Endothelial cell of umbilical vein (primary cell): ENCODE results near the gene EXOC6B. TPM values are rescaled to one million over a fixed set of nuclear protein-coding genes. Genes with fewer than 3 reads are reported as not detected.

Experiments used
- BruUV-seq: library from RNA; stranded (reverse); fragments of 400-500 nt; replicated peaks from 2 replicates; lab custom pipeline; 2021; lab: Mats Ljungman, UMichigan
- CTCF ChIA-PET: fragments of 300-600, 350-600 bp; sonication (Branson Sonifier 250); formaldehyde crosslinking; loops from one replicate; lab custom pipeline; 2021; ENCODE audit warnings: antibody characterized with exemption, inconsistent platforms; lab: Charles Lee
- POLR2A ChIA-PET: fragments of 300-600, 350-600 bp; sonication (Branson Sonifier 250); formaldehyde crosslinking; loops from one replicate; lab custom pipeline; 2021; ENCODE audit warnings: antibody characterized with exemption, inconsistent platforms; lab: Charles Lee
- DNase-seq: peaks from one replicate; pipeline ENCODE4 v3.0.0-alpha.2; 2011; ENCODE audit warnings: low read depth, low spot score
- FAIRE-seq: peaks from 2 replicates; lab custom pipeline; 2011; peaks lifted over from hg19 to GRCh38; lab: Jason Lieb, UNC
- H2AFZ ChIP-seq: 2 replicates; pipeline ENCODE4 v1.6.0; 2012; ENCODE audit warnings: low read depth, low read length, control low read depth, inconsistent platforms
- H3K27ac ChIP-seq: 2 replicates; pipeline ENCODE4 v1.5.1; 2011; ENCODE audit warnings: low read depth, mild to moderate bottlenecking, control low read depth, low read length, moderate library complexity; ENCODE audit not compliant: insufficient read depth
- H3K27me3 ChIP-seq, 2 experiments: 2 replicates each; pipeline versions ENCODE4 v1.6.0 to v1.6.1; 2011; ENCODE audit warnings: low read length in 2 of 2, mixed read lengths in 1 of 2; ENCODE audit not compliant: control insufficient read depth in 2 of 2, insufficient read depth in 2 of 2
- H3K36me3 ChIP-seq, 2 experiments: 2 replicates in 1 of 2; 3 replicates in 1 of 2; pipeline ENCODE4 v1.5.1; 2011; ENCODE audit warnings: low read length in 2 of 2, mild to moderate bottlenecking in 1 of 2, moderate library complexity in 1 of 2; ENCODE audit not compliant: control insufficient read depth in 2 of 2, insufficient read depth in 2 of 2; ENCODE audit errors: extremely low read depth in 1 of 2
- H3K4me1 ChIP-seq: 3 replicates; pipeline ENCODE4 v1.5.1; 2011; ENCODE audit warnings: mild to moderate bottlenecking, low read length; ENCODE audit not compliant: control insufficient read depth, insufficient read depth; ENCODE audit errors: extremely low read depth
- H3K4me2 ChIP-seq: 2 replicates; pipeline ENCODE4 v1.6.1; 2011; ENCODE audit warnings: low read length, control low read depth, mixed read lengths; ENCODE audit not compliant: insufficient read depth
- H3K4me3 ChIP-seq, 3 experiments: fragments of 200-600 bp in 1 of 3; sonication (generic), shearing (Covaris generic) in 1 of 3; replicated peaks in 1 of 3; 2 replicates each; pipeline ENCODE4 v1.5.1; 2011 to 2016; ENCODE audit warnings: control low read depth in 3 of 3, low read length in 3 of 3, mild to moderate bottlenecking in 2 of 3, inconsistent platforms in 1 of 3, low read depth in 1 of 3, moderate library complexity in 1 of 3; ENCODE audit not compliant: insufficient read depth in 1 of 3
- H3K79me2 ChIP-seq: 2 replicates; pipeline ENCODE4 v1.6.0; 2012; ENCODE audit warnings: low read length, inconsistent platforms; ENCODE audit not compliant: control insufficient read depth, insufficient read depth
- H3K9ac ChIP-seq: replicated peaks from 2 replicates; pipeline ENCODE3; 2011; ENCODE audit warnings: low read length, control low read depth; ENCODE audit not compliant: insufficient read depth; ENCODE audit errors: extremely low read depth
- H3K9me1 ChIP-seq: replicated peaks from 3 replicates; pipeline ENCODE4 v1.6.0; 2011; ENCODE audit warnings: mild to moderate bottlenecking, low read length; ENCODE audit not compliant: control insufficient read depth, insufficient read depth; ENCODE audit errors: extremely low read depth
- H3K9me3 ChIP-seq: replicated peaks from 2 replicates; pipeline ENCODE4 v1.5.1; 2012; ENCODE audit warnings: low read length, inconsistent platforms; ENCODE audit not compliant: control insufficient read depth, insufficient read depth
- H4K20me1 ChIP-seq: replicated peaks from 2 replicates; pipeline ENCODE3; 2011; ENCODE audit warnings: mild to moderate bottlenecking, low read length; ENCODE audit not compliant: control insufficient read depth, insufficient read depth; ENCODE audit errors: extremely low read depth
- EZH2 ChIP-seq: IDR thresholded peaks from 2 replicates; pipeline ENCODE4 v1.6.1; 2012; ENCODE audit warnings: borderline replicate concordance, low read depth, mild to moderate bottlenecking, moderate library complexity, low read length, inconsistent platforms; ENCODE audit not compliant: severe bottlenecking
- FOS ChIP-seq: IDR thresholded peaks from 2 replicates; pipeline ENCODE4 v1.6.1; 2011; ENCODE audit warnings: mild to moderate bottlenecking, low read length, moderate library complexity, borderline replicate concordance; ENCODE audit not compliant: insufficient read depth
- GATA2 ChIP-seq: IDR thresholded peaks from 2 replicates; pipeline ENCODE4 v1.7.0; 2011; ENCODE audit warnings: low read depth, mild to moderate bottlenecking, moderate library complexity, mixed read lengths, low read length; ENCODE audit not compliant: insufficient read length, insufficient read depth
- JUN ChIP-seq: IDR thresholded peaks from 2 replicates; pipeline ENCODE4 v1.6.1; 2011; ENCODE audit warnings: borderline replicate concordance, low read depth; ENCODE audit not compliant: insufficient read length, insufficient read depth
- MYC ChIP-seq: IDR thresholded peaks from one replicate; pipeline ENCODE4 v1.6.1; 2011; ENCODE audit warnings: mild to moderate bottlenecking, low read depth, low read length
- POLR2A ChIP-seq: IDR thresholded peaks from 2 replicates; pipeline ENCODE4 v1.6.1; 2012; ENCODE audit warnings: low read depth, mild to moderate bottlenecking, control low read depth, low read length
- POLR2AphosphoS5 ChIP-seq: IDR thresholded peaks from 2 replicates; pipeline ENCODE4 v1.6.1; 2012; ENCODE audit warnings: low read depth, mild to moderate bottlenecking, control low read depth, low read length, moderate library complexity; ENCODE audit not compliant: insufficient read depth
- dilution Hi-C: fragments of 300-500 bp; cut with MboI; formaldehyde crosslinking; loops from one replicate; pipeline ENCODE4 v1.15.0; 2019; ENCODE audit warnings: low sequenced_read_pairs; ENCODE audit not compliant: extremely low pct_ligation_motif_present
- intact Hi-C: fragments of 100-400 bp; cut with micrococcal nuclease; formaldehyde crosslinking; loops from one replicate; pipeline ENCODE4 v1.10.0; 2022
- polyA plus RNA-seq, 4 experiments: library from polyadenylated mRNA; depleted of rRNA in 3 of 4; stranded (reverse) in 3 of 4; unstranded in 1 of 4; fragments of >200 nt; gene quantifications; 2 replicates each; pipeline versions ENCODE4 v1.2.1 to v1.2.3, GENCODE V29; 2011 to 2012; ENCODE audit warnings: missing spikeins in 1 of 4
- total RNA-seq: library from RNA; stranded (reverse); gene quantifications from 2 replicates; pipeline ENCODE4 v1.2.3, GENCODE V29; 2021
- TF ChIP-seq, protein P1 (sequence below), 2 donors: IDR thresholded peaks; 1 replicate in 1 of 2; 2 replicates in 1 of 2; pipeline ENCODE4 v1.5.1; 2011; ENCODE audit warnings: low read length in 2 of 2, mild to moderate bottlenecking in 2 of 2, moderate library complexity in 2 of 2, control low read depth in 1 of 2, inconsistent platforms in 1 of 2, low read depth in 1 of 2; ENCODE audit not compliant: insufficient read depth in 1 of 2; ENCODE audit errors: extremely low read depth in 1 of 2
- TF ChIP-seq, protein P2 (sequence below): IDR thresholded peaks from 2 replicates; pipeline ENCODE4 v1.6.1; 2011; ENCODE audit not compliant: insufficient read depth, insufficient read length

The EXOC6B gene
- total and polyA plus RNA-seq, 2 donors (not counting 3 experiments of a cell fraction or from before 2014, with no cell fraction given), result 10.8 to 34.8 TPM

DNA sequence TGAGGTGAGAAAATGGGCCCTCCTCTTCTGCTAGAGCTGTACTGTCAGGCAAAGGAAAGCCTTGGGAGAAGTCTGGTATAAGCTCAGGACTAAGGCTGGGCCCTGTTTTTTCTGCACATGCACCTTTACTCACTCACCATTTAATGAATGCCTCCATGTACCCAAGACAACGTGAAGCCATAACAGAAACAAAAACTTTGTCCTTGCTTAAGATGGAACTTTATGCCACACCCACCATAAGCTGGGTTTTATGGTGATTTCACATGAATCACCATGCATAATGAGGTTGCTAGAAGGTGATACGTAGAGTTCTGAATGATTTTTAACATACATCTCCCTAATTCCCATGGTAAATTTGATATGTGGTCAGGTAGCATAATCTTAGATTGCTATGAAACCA lies 614.5 kb downstream of the EXOC6B start:
- DNase-seq (no peak), FAIRE-seq (no peak)
- H3K4me1 ChIP-seq, result no peaks in the 10 kb centered on the region
- H3K9me1 ChIP-seq, result no peaks in the 10 kb centered on the region
- no peak overlapping the region for H2AFZ ChIP-seq
- no peaks in the 10 kb centered on the region for H3K36me3 ChIP-seq
- no peak overlapping the region for H3K4me2 ChIP-seq
- H3K79me2 ChIP-seq, result no peaks in the 10 kb centered on the region
- no peak overlapping the region for H3K4me3 ChIP-seq
- no peak overlapping the region for H3K9ac ChIP-seq
- CTCF ChIA-PET, result interaction anchor here (1.5 kb wide), 1 partner anchor 13 kb away, joined by 3 read pairs; no protein-coding TSS in a partner anchor
- POLR2A ChIA-PET, result no interaction called here
- H4K20me1 ChIP-seq, result no peaks in the 10 kb centered on the region
- TF ChIP-seq MYC (no peak), FOS (no peak), GATA2 (no peak), POLR2AphosphoS5 (no peak), JUN (no peak), EZH2 (no peak), POLR2A (no peak)
- TF ChIP-seq, protein P1, sequence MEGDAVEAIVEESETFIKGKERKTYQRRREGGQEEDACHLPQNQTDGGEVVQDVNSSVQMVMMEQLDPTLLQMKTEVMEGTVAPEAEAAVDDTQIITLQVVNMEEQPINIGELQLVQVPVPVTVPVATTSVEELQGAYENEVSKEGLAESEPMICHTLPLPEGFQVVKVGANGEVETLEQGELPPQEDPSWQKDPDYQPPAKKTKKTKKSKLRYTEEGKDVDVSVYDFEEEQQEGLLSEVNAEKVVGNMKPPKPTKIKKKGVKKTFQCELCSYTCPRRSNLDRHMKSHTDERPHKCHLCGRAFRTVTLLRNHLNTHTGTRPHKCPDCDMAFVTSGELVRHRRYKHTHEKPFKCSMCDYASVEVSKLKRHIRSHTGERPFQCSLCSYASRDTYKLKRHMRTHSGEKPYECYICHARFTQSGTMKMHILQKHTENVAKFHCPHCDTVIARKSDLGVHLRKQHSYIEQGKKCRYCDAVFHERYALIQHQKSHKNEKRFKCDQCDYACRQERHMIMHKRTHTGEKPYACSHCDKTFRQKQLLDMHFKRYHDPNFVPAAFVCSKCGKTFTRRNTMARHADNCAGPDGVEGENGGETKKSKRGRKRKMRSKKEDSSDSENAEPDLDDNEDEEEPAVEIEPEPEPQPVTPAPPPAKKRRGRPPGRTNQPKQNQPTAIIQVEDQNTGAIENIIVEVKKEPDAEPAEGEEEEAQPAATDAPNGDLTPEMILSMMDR (IDR thresholded peaks at IDR 0.05; ENCODE audit: extremely low read depth in 1 of 2, insufficient read depth in 1 of 2, low read depth in 1 of 2, low read length in 2 of 2), result no peak
- TF ChIP-seq, protein P2, sequence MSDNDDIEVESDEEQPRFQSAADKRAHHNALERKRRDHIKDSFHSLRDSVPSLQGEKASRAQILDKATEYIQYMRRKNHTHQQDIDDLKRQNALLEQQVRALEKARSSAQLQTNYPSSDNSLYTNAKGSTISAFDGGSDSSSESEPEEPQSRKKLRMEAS, result no peak
- no TSS peak for BruUV-seq
- H3K27me3 ChIP-seq, result no peaks in the 10 kb centered on the region
- no peaks in the 10 kb centered on the region for H3K9me3 ChIP-seq
- H3K27ac ChIP-seq, result no peak overlapping the region
- intact Hi-C loops, result no loop called here
- dilution Hi-C loops, result no loop called here
